K562 (cell line): ENCODE data around the gene C17orf114.

Source experiments
- ERF ChIP-seq: fragments of 450-650 bp; formaldehyde crosslinking; IDR thresholded peaks from 2 replicates; pipeline ENCODE4 v1.4.0; 2020; ENCODE audit warnings: mild to moderate bottlenecking, mixed read lengths
- FUS ChIP-seq: fragments of 200-400 bp; formaldehyde crosslinking; optimal IDR thresholded peaks from 2 replicates; pipeline ENCODE3; 2017; ENCODE audit warnings: low read depth, low read length
- GABPB2 ChIP-seq: fragments of 250-450 bp; sonication (Bioruptor Pico); conservative IDR thresholded peaks from 2 replicates; pipeline ENCODE4 v1.5.1; 2021; ENCODE audit warnings: mild to moderate bottlenecking
- HMBOX1 ChIP-seq: sonication (generic); IDR thresholded peaks from 2 replicates; pipeline ENCODE4 v1.6.1; 2016
- MIER1 ChIP-seq: fragments of 450-650 bp; IDR thresholded peaks from 2 replicates; pipeline ENCODE4 v1.6.1; 2016; ENCODE audit warnings: antibody characterized with exemption, mild to moderate bottlenecking, low read depth
- TAF15 ChIP-seq: fragments of 200-400 bp; formaldehyde crosslinking; IDR thresholded peaks from 2 replicates; pipeline ENCODE4 v1.6.1; 2017; ENCODE audit warnings: mild to moderate bottlenecking, low read depth, low read length, moderate library complexity
- TFAP4 ChIP-seq: sonication (generic); formaldehyde crosslinking; IDR thresholded peaks from 2 replicates; pipeline ENCODE4 v1.8.0; 2022; ENCODE audit warnings: missing genetic modification reagents, mild to moderate bottlenecking, moderate library complexity, borderline replicate concordance
- THRB ChIP-seq: fragments of 450-650 bp; formaldehyde crosslinking; conservative IDR thresholded peaks from 2 replicates; pipeline ENCODE4 v1.4.0; 2022; ENCODE audit warnings: mild to moderate bottlenecking, missing genetic modification characterization
- UBTF ChIP-seq, 2 experiments: IDR thresholded peaks; 2 replicates each; pipeline ENCODE4 v1.6.1; 2012; ENCODE audit warnings: improper control_type of control experiment in 2 of 2, low read depth in 2 of 2, low read length in 2 of 2, borderline replicate concordance in 1 of 2
- ZBTB43 ChIP-seq: sonication (generic); formaldehyde crosslinking; IDR thresholded peaks from 2 replicates; pipeline ENCODE4 v1.8.0; 2023; ENCODE audit warnings: mild to moderate bottlenecking, missing genetic modification reagents
- ZNF609 ChIP-seq: sonication (generic); formaldehyde crosslinking; IDR thresholded peaks from 2 replicates; pipeline ENCODE4 v1.8.1; 2023; ENCODE audit warnings: missing genetic modification reagents, mild to moderate bottlenecking, borderline replicate concordance
- ZNF780A ChIP-seq: fragments of 250-450 bp; sonication (Bioruptor Pico); IDR thresholded peaks from 2 replicates; pipeline ENCODE4 v1.5.0; 2021; ENCODE audit warnings: mild to moderate bottlenecking

C17orf114 gene

GRCh38 chr17:4833178-4833940 lies 31.2 kb upstream of the C17orf114 start, which contains the start of gene MINK1 (continued):
- TF ChIP-seq ERF (CRISPR knock-in tag) (no peak), FUS (no peak), ZNF780A (CRISPR knock-in tag) (no peak), TAF15 (no peak), TFAP4 (CRISPR knock-in tag) (no peak; the same call in 1 of the 2 replicates), GABPB2 (CRISPR knock-in tag) (no peak), MIER1 (no peak), HMBOX1 (no peak), ZBTB43 (CRISPR knock-in tag) (no peak), THRB (CRISPR knock-in tag) (no peak), UBTF (IDR thresholded peaks at IDR 0.05; ENCODE audit: borderline replicate concordance in 1 of 2, low read depth in 2 of 2, low read length in 2 of 2) (0 out of 4 replicates have a peak, but pooled peaks of 1 of the 2 experiments have one; percentile 29), ZNF609 (CRISPR knock-in tag) (no peak)
